GM12892 (cell line): ENCODE results near the gene HAGHL.

Experiments used
- DNase-seq: peaks from one replicate; pipeline ENCODE4 v3.0.0; 2011; ENCODE audit not compliant: insufficient read length
- FAIRE-seq: peaks from 2 replicates; lab custom pipeline; 2011; peaks lifted over from hg19 to GRCh38; lab: Jason Lieb, UNC
- POLR2A ChIP-seq: IDR thresholded peaks from 2 replicates; pipeline ENCODE4 v1.6.1; 2011; ENCODE audit warnings: low read depth, low read length, control low read depth
- POLR2AphosphoS5 ChIP-seq: IDR thresholded peaks from 2 replicates; pipeline ENCODE4 v1.6.1; 2011; ENCODE audit warnings: low read depth, low read length, control low read depth
- TAF1 ChIP-seq: IDR thresholded peaks from 2 replicates; pipeline ENCODE4 v1.6.1; 2011; ENCODE audit warnings: low read depth, mild to moderate bottlenecking, control low read depth, low read length, borderline replicate concordance

The HAGHL gene

DNA sequence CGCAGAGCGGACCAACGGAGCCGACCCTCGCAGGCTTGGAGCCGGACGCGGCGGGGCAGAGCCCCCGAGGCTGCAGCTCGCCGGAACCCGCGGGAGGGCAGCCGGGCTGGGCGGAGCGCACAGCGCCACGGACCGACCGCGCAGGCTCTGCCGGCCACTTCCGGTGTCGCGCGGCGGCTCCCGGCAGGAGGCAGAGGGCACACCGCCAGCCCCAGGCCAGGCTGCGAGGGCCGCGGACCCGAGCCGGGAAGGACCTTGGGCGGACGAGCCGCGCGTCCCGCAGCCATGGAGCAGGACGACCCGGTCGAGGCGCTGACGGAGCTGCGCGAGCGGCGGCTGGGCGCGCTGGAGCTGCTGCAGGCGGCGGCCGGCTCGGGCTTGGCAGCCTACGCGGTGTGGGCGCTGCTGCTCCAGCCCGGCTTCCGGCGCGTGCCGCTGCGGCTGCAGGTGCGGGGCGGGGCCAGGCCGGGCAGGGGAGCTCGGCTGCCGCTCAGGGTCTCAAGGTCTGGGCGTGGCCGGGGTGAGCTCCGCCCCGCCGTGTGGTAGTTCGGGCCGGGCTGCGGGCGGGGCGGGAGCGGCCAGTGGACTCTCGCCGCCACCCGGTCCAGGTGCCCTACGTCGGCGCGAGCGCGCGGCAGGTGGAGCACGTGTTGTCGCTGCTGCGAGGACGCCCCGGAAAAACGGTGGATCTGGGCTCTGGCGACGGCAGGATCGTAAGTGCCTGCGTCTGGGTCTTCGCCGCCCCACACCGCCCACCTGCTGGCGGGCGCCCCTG is 5.7 kb upstream of the HAGHL start, which contains the start of gene ANTKMT:
ANTKMT (plus strand) TSS at position 157 of the 775 bp plus-strand sequence; CDS start at position 286, 129 bp downstream.
- DNase-seq (peak; percentile 98), FAIRE-seq (peak; percentile 98)
- TF ChIP-seq POLR2A: peak; percentile 94
- peak; percentile 92 for TF ChIP-seq POLR2AphosphoS5
- peak; percentile 48; the same call in 1 of the 2 replicates for TF ChIP-seq TAF1

DNA sequence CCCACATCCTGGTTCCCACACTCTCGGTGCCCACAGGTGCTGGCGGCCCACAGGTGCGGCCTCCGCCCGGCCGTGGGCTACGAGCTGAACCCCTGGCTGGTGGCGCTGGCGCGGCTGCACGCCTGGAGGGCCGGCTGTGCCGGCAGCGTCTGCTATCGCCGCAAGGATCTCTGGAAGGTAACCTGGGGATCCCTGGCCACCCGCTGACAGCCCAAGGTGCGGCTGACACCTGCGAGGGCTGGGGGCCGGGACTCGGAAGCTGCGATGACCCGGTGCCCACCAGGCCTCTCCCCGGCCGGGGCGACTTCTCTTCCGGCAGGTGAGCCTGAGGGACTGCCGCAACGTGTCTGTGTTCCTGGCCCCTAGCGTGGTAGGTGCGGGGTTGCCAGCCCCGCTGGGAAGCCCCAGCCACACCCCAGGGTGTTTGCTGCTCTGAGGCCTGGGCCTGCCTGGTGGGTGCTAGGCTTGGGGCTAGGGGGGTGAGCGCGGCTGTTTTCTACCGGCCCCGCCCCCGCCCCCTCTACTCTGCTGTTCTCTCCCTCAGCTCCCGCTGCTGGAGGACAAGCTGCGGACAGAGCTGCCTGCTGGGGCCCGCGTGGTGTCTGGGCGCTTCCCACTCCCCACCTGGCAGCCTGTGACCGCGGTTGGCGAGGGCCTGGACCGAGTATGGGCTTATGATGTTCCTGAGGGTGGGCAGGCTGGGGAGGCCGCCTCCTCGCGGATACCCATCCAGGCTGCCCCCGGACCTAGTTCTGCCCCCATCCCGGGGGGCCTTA is 5.0 kb upstream of the HAGHL start:
- TF ChIP-seq TAF1: no peak
- TF ChIP-seq POLR2AphosphoS5: no peak
- no peak for TF ChIP-seq POLR2A
- FAIRE-seq: no peak
- no peak for DNase-seq

DNA sequence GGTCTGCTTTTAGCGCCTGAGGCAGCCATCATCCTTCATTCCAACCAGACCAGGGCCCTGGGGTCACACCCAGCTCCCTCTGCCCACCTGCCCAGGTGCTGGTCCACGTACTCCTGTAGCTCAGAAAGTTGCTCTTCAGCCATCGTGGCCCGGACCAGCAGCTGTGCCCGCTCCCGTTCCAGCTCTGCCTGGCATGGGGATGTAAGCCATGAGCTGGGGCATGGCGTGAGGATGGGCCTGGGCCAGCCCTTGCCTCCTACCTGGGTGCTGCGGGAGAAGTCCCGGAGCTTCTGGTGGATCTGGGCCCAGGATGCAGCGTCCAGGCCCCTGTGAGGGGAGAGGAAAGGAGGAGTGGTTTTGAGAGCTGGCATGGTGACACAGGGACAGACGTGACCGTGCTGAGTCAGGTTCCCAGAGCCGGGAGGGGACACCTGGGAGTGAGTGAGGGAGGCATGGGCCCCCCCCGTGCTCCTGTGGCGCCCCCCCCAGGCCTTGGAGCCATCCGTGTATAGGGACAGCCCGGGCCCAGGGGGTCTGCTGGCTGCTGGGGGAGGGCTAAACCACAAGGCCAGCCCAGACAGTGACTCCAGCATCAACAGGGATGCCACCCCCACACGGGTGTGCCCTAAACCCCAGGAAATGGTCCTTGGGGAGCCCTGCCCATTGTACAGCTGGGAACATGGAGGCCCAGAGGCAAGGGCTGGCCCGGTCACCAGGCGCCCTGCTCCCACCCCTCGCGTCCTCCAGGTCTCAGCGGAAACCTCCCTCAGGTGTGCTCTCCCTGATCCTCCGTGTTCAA is 3.9 kb upstream of the HAGHL start:
- FAIRE-seq (no peak), DNase-seq (no peak)
- no peak for TF ChIP-seq POLR2A
- no peak; the same call in 1 of the 2 replicates for TF ChIP-seq POLR2AphosphoS5
- TF ChIP-seq TAF1: no peak

DNA sequence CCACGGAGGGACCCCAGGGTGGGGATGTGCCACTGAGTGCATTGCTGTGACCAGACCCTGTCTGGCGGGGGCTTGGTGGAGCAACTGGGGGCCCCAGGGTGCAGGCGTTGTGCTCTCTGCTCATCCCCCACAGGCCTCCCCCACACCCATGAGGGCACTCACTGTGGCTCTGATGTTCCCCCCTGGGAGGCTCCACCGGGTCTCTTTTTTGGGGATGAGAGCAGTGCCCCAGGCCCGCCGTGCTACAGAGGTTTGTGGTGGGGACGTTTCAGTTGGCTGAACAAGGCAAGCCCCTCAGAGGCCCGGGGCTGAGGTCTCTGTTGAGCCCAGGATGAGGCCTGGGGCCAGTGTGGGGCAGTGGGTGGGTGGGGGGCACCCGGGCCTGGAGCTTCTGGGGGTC is 3.2 kb upstream of the HAGHL start:
- DNase-seq: no peak
- TF ChIP-seq POLR2AphosphoS5 (no peak), POLR2A (no peak), TAF1 (no peak)

DNA sequence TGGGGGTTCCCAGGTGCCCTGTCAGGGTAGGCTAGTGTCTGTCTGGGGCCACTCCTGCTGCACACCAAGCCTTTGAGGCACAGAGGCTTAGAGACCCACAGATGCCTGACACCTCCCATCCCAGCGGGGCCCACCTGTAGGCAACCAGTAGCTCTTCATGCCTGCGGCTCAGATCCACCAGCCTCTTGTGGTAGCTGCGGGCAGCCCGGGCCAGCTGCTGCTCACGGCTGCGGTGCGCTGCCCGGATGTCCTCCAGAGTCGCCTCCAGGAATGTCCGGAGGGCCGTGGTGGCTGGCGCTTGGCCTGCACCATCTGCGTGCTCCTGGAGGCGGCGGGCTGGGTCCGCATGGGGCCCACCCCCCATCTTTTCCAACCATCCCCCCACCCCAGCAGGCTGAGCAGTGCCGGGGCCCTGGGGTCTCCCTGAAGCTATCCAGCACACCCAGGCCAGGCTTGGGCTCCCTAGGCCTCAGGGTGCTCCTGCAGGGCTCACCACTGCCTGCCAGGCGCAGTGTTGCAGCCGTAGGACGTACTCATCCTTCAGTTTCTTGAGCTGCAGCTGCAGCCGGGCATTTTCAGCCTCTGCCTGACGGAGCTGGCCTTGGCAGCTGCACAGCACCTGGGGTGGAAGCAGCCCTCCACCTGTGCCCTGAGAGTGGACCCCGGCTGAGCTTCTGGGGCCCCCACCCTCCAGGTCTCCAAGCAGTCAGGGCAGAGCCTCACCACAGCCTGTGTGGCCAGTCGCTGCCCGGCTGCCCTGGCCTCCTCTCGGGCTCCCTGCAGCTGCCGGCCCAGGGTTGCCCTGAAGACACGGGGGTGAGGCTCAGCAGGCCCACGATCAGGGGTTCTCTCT is 2.5 kb upstream of the HAGHL start:
- no peak for TF ChIP-seq POLR2AphosphoS5
- peak; percentile 27; the same call in 1 of the 2 replicates for TF ChIP-seq POLR2A
- no peak for TF ChIP-seq TAF1
- no peak for DNase-seq
- no peak for FAIRE-seq

More for the DNA sequence above, 3.2 kb upstream of the HAGHL start:
- FAIRE-seq: no peak

DNA sequence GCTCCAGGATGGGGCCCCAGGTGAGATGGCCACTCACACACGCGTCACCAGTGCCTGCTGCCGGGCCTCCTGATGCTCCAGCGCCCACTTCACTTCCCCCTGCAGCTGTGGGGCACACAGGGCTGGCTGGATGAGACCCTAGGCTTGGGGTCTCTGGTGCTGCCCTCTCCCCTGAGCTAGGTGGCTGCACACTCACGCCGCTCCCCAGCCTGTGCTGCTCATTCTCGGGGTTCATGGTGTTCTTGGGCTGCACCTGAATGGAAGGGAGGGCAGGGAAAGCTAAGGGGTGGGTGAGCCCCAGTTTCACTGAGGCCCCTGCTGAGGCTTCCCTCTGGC is 1.9 kb upstream of the HAGHL start:
- no peak; the same call in 1 of the 2 replicates for TF ChIP-seq POLR2A
- FAIRE-seq: no peak
- no peak for DNase-seq

DNA sequence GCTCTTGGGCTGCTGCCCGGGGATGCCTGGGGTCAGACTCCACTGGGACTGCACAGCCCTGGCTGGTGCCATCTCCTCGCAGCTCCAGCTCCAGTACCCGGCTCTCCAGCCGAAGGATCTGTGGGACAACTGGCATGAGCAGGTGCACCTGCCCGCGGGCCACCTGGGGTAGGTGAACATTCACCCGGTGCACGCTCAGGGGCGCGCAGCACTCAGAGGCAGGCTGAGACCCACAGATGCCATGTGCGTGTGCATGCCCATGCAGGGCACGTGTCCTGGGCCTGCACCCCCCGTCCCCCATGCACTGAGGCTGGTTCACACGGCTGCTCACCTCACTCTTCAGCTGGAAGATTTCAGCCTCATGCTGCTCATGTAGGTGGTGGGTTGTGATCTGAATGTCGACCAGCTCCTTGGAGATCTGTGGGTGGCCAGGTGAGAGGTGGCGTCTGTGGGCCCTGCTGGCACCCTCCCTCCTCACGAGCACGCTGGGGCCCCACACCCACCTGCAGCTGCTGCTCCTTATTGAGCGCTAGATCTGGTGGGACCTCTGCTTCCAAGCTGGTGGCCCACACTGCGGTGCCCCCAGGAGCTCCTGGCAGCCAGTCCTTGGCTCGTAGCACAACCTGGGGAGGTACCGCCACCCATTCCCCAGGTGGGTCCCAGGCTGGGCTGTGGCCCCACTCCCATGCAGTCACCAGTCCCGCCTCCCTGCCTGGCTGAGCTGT is 1.3 kb upstream of the HAGHL start:
- FAIRE-seq: no peak
- TF ChIP-seq POLR2A: no peak; the same call in 1 of the 2 replicates
- no peak for TF ChIP-seq POLR2AphosphoS5
- TF ChIP-seq TAF1: no peak
- no peak for DNase-seq

DNA sequence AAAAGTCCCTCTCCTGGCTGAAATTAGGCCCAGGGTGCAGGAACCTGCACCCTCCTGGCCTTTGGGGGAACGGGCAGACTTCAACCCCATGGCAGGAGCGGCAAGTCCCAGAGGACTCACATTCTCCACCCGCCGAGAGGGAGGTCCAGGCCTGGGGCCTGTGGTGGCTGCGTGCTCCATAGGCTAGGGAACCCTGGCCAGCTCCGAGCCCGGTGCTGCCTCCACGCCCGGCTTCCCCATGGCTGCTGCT is 793 bp upstream of the HAGHL start:
- no peak for TF ChIP-seq TAF1
- TF ChIP-seq POLR2A: no peak; the same call in 1 of the 2 replicates
- TF ChIP-seq POLR2AphosphoS5: no peak
- FAIRE-seq: no peak
- DNase-seq: no peak

DNA sequence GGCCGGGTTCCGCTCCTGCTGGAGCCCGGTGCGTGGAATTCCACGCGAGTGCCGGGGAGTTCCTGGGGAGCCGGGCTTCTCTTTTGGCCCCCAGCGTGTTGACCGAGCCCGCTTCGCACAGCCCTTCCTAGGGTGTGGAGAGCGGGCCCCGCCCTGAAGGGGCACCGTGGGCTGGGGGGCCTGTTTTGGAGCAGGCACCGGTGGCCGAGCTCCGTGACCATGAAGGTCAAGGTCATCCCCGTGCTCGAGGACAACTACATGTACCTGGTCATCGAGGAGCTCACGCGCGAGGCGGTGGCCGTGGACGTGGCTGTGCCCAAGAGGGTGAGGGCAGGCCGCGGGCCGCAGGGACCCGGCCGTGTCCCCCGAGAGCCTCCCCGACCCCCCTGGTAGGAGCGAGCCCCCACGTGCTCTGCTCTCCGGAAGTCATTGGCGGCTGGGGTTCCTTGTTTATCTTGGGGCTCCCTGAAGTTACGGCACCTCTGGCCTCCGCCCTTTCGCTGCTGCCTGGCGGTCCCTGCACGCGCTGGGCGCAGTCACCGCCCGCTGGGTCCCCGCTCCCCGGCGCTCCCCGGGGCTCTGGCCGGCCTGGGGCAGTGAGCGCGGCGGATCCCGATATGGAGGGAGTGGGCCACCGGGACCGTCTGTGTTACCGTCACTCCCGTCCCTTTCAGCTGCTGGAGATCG is 528 bp downstream of the HAGHL start:
- no peak for TF ChIP-seq POLR2AphosphoS5
- TF ChIP-seq POLR2A: no peak
- no peak for TF ChIP-seq TAF1
- DNase-seq (no peak), FAIRE-seq (peak; percentile 71)
